Transverse colon (tissue), 4 donors: ENCODE results near the gene BTF3L4. TPM values are rescaled to one million over a fixed set of nuclear protein-coding genes. Genes with fewer than 3 reads are reported as not detected.

Experiments used
- DNase-seq: peaks from one replicate; pipeline ENCODE4 v3.0.0-alpha.2; 2019
- H3K27ac ChIP-seq, 4 donors: fragments of 200-600 bp; sonication (generic); 2 replicates each; pipeline ENCODE4 v1.5.1; 2016 to 2018; ENCODE audit warnings: inconsistent platforms in 4 of 4
- H3K27me3 ChIP-seq: fragments of 200-600 bp; sonication (generic); 2 replicates; pipeline ENCODE4 v1.5.1; 2017; ENCODE audit warnings: inconsistent platforms
- H3K36me3 ChIP-seq, 4 donors: fragments of 200-600 bp; sonication (generic); 2 replicates each; pipeline ENCODE4 v1.5.1; 2017 to 2019; ENCODE audit warnings: inconsistent platforms in 4 of 4
- H3K4me1 ChIP-seq, 4 donors: fragments of 200-600 bp; sonication (generic); 2 replicates each; pipeline ENCODE4 v1.5.1; 2017 to 2020; ENCODE audit warnings: inconsistent platforms in 4 of 4
- H3K4me3 ChIP-seq, 4 donors: fragments of 200-600 bp; sonication (generic); 1 replicate in 1 of 4; 2 replicates in 3 of 4; pipeline versions ENCODE4 v1.5.1 to v1.6.1; 2017 to 2019; ENCODE audit warnings: inconsistent platforms in 4 of 4
- H3K9me3 ChIP-seq, 2 donors: fragments of 200-600 bp; sonication (generic); 2 replicates each; pipeline ENCODE4 v1.5.1; 2017 to 2019; ENCODE audit warnings: inconsistent platforms in 2 of 2
- CTCF ChIP-seq, 5 experiments: fragments of 200-600 bp in 3 of 5; fragments of 450-650 bp in 2 of 5; sonication (generic) in 3 of 5; IDR thresholded peaks; 1 replicate in 2 of 5; 2 replicates in 3 of 5; pipeline ENCODE4 v1.5.1; 2016 to 2017; ENCODE audit warnings: antibody characterized with exemption in 5 of 5, inconsistent platforms in 3 of 5, mild to moderate bottlenecking in 2 of 5, moderate library complexity in 1 of 5
- EP300 ChIP-seq: sonication (generic); formaldehyde crosslinking; IDR thresholded peaks from one replicate; pipeline ENCODE4 v1.6.1; 2017; ENCODE audit warnings: antibody characterized with exemption, low read depth
- POLR2A ChIP-seq: fragments of 450-650 bp; IDR thresholded peaks from one replicate; pipeline ENCODE4 v1.6.1; 2016; ENCODE audit warnings: antibody characterized with exemption, mild to moderate bottlenecking, moderate library complexity
- POLR2AphosphoS5 ChIP-seq, 3 donors: sonication (generic); formaldehyde crosslinking; IDR thresholded peaks; one replicate each; pipeline ENCODE4 v1.6.1; 2016; ENCODE audit warnings: antibody characterized with exemption in 3 of 3
- WGBS, 2 donors: methylation state at CpG; one replicate each; pipeline ENCODE4 v1.1.5; 2018; ENCODE audit warnings: low coverage in 1 of 2; 5-methylcytosine and 5-hydroxymethylcytosine counted together
- in situ Hi-C, 4 donors: fragments of 200-750 bp; cut with MboI; loops; one replicate each; pipeline versions ENCODE4 v1.15.0 to v1.15.1; 2017; ENCODE audit warnings: low sequenced_read_pairs in 3 of 4, low pct_ligation_motif_present in 1 of 4, low pct_unique_long_range_greater_than_20kb in 1 of 4
- intact Hi-C: fragments of 100-400 bp; cut with DNase I; formaldehyde crosslinking; loops from one replicate; pipeline ENCODE4 v1.15.1; 2023; ENCODE audit warnings: low total_unique reads
- total RNA-seq, 4 donors: library from RNA; depleted of rRNA; stranded (reverse); fragments of >200 nt; gene quantifications; one replicate each; pipeline ENCODE4 v1.1.0, GENCODE V29; 2016

The BTF3L4 gene
- total RNA-seq, 4 donors from 2014 or later, result 5.2 to 32.1 (median 14.2) TPM

GRCh38 chr1:52056937-52057231 lies 789 bp downstream of the BTF3L4 start:
- intact Hi-C loops, result no loop called here
- in situ Hi-C loops, result no loop called here

GRCh38 chr1:52057255-52057654 lies 1.2 kb downstream of the BTF3L4 start:
- peaks cover 0 to 15% (median 4%) of the 10 kb centered on the region in 4 donors for H3K36me3 ChIP-seq
- no peaks in the 10 kb centered on the region for H3K9me3 ChIP-seq
- in situ Hi-C loops (no loop called here), intact Hi-C loops (no loop called here)
- peak overlapping the region in 3 of 4 donors; percentile 87 to 98 (median 89) for H3K4me3 ChIP-seq
- peaks cover 9 to 47% (median 37%) of the 10 kb centered on the region in 4 donors for H3K4me1 ChIP-seq
- TF ChIP-seq CTCF (IDR thresholded peaks at IDR 0.05) (no peak), POLR2A (no peak)
- H3K27me3 ChIP-seq, result no peaks in the 10 kb centered on the region
- DNase-seq, result no peak
- WGBS, 2 donors, result 8 to 20% methylated on average over 1 of the region's 1 CpG
- H3K27ac ChIP-seq, result peak overlapping the region; percentile 90 to 93 (median 92)

More at GRCh38 chr1:52056937-52057231, 789 bp downstream of the BTF3L4 start:
- 0% methylated on average over 2 to 4 of the region's 4 CpGs for WGBS, 2 donors
- Histone ChIP-seq H3K27me3 (no peaks in the 10 kb centered on the region), H3K36me3 (peaks cover 0 to 15% (median 4%) of the 10 kb centered on the region in 4 donors), H3K4me1 (peaks cover 9 to 47% (median 37%) of the 10 kb centered on the region in 4 donors), H3K4me3 (peak overlapping the region; percentile 83 to 98 (median 88)), H3K9me3 (no peaks in the 10 kb centered on the region), H3K27ac (peak overlapping the region; percentile 90 to 93 (median 92))
- DNase-seq, result no peak
- TF ChIP-seq POLR2AphosphoS5 (IDR thresholded peaks at IDR 0.05) (no peak), EP300 (no peak), CTCF (IDR thresholded peaks at IDR 0.05) (no peak), POLR2A (no peak)

DNA sequence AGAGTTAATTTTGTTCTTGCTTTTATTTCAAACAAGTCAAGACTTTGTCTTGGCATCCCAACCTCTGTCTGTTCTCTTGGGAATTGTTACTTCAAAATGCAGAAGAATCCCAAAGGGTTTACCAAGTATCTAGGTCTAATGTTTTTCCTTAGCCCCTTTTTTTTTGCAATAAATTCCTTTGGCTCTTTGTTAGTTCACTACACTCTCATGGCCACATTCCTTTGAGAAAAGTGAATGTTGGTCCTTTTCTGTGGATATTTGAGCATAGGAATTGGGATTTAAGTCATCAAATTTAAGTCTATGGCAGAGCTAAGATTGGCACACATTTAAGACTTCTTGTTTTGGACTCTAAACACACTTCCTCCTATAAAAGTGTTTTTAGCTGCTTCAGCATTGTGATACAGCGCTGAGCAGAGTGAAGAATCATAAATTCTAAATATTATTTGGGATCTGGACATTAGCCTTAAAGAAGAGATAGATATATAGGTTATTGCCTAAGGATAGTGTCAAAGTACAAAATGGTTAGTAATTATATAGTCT lies 1.9 kb downstream of the BTF3L4 start:
- in situ Hi-C loops, result no loop called here
- no peaks in the 10 kb centered on the region for H3K27me3 ChIP-seq
- peak overlapping the region in 1 of 4 donors; percentile 87 for H3K4me3 ChIP-seq
- H3K36me3 ChIP-seq, result peaks cover 0 to 15% (median 6%) of the 10 kb centered on the region in 4 donors
- TF ChIP-seq POLR2AphosphoS5 (IDR thresholded peaks at IDR 0.05) (no peak), CTCF (IDR thresholded peaks at IDR 0.05) (no peak), POLR2A (no peak), EP300 (no peak)
- H3K27ac ChIP-seq, result peak overlapping the region in 1 of 4 donors; percentile 92
- intact Hi-C loops, result no loop called here
- no peak for DNase-seq
- 89 to 92% methylated on average over 1 of the region's 1 CpG for WGBS, 2 donors
- H3K4me1 ChIP-seq, result peaks cover 9 to 47% (median 37%) of the 10 kb centered on the region in 4 donors
- H3K9me3 ChIP-seq, result no peaks in the 10 kb centered on the region

GRCh38 chr1:52059321-52059720 lies 3.2 kb downstream of the BTF3L4 start:
- intact Hi-C loops (no loop called here), in situ Hi-C loops (no loop called here)
- Histone ChIP-seq H3K36me3 (peaks cover 0 to 26% (median 7%) of the 10 kb centered on the region in 4 donors), H3K27ac (peak overlapping the region in 1 of 4 donors; percentile 16), H3K27me3 (no peaks in the 10 kb centered on the region), H3K4me3 (no peak overlapping the region), H3K9me3 (no peaks in the 10 kb centered on the region), H3K4me1 (peaks cover 9 to 35% (median 28%) of the 10 kb centered on the region in 4 donors)
- no peak for DNase-seq
- no peak for TF ChIP-seq POLR2A
- no peak for TF ChIP-seq EP300
- no peak for TF ChIP-seq CTCF (IDR thresholded peaks at IDR 0.05)
- TF ChIP-seq POLR2AphosphoS5 (IDR thresholded peaks at IDR 0.05), result no peak
